T-cell (primary cell): ENCODE measurements around the gene TRAPPC3. TPM values are rescaled to one million over a fixed set of nuclear protein-coding genes. Genes with fewer than 3 reads are reported as not detected.
A peak's percentile ranks its signal among the peaks of the same experiment; 100 is the strongest.

Experiments used
- ATAC-seq, 4 experiments: fragments of 200-7000 bp in 3 of 4; fragments of 150-1000 bp in 1 of 4; cut with Tn5 transposase; replicated peaks in 1 of 4; 1 replicate in 3 of 4; 2 replicates in 1 of 4; pipeline ENCODE4 v1.10.0; 2021; ENCODE audit warnings: moderate library complexity in 3 of 4, mild to moderate bottlenecking in 2 of 4, moderate number of reproducible peaks in 1 of 4
- CTCF ChIA-PET, 2 donors: fragments of 300-600 bp; sonication (Branson Sonifier 250); formaldehyde crosslinking; loops; one replicate each; lab custom pipeline; 2022; ENCODE audit warnings: antibody characterized with exemption in 2 of 2; lab: Charles Lee
- POLR2A ChIA-PET, 2 donors: fragments of 300-600 bp; sonication (Branson Sonifier 250); formaldehyde crosslinking; loops; one replicate each; lab custom pipeline; 2022; ENCODE audit warnings: antibody characterized with exemption in 2 of 2; lab: Charles Lee
- DNase-seq, 35 experiments: peaks; one replicate each; pipeline versions ENCODE4 v3.0.0 to v3.0.0-alpha.2; 2013 to 2023
- H3K27ac ChIP-seq: one replicate; pipeline ENCODE4 v1.5.1; 2013; ENCODE audit warnings: low read length
- H3K27me3 ChIP-seq, 2 experiments: replicated peaks in 1 of 2; 1 replicate in 1 of 2; 2 replicates in 1 of 2; pipeline versions ENCODE4 v1.6.1 to v1.7.0; 2013; ENCODE audit warnings: low read length in 1 of 2, mixed read lengths in 1 of 2; ENCODE audit not compliant: control insufficient read depth in 2 of 2, insufficient read depth in 2 of 2; ENCODE audit errors: extremely low read depth in 1 of 2
- H3K36me3 ChIP-seq, 2 donors: 1 replicate in 1 of 2; 2 replicates in 1 of 2; pipeline versions ENCODE4 v1.6.1 to v1.7.0; 2013; ENCODE audit warnings: low read length in 1 of 2; ENCODE audit not compliant: control insufficient read depth in 2 of 2, insufficient read depth in 1 of 2; ENCODE audit errors: extremely low read depth in 1 of 2
- H3K4me1 ChIP-seq, 2 experiments: 1 replicate in 1 of 2; 2 replicates in 1 of 2; pipeline versions ENCODE4 v1.6.1 to v1.7.0; 2013; ENCODE audit warnings: low read length in 2 of 2, mixed read lengths in 1 of 2; ENCODE audit not compliant: insufficient read depth in 2 of 2, control insufficient read depth in 1 of 2; ENCODE audit errors: extremely low read depth in 1 of 2
- H3K4me3 ChIP-seq, 2 donors: 1 replicate in 1 of 2; 2 replicates in 1 of 2; pipeline versions ENCODE4 v1.5.1 to v1.7.0; 2013; ENCODE audit warnings: mild to moderate bottlenecking in 2 of 2, low read length in 1 of 2, moderate library complexity in 1 of 2; ENCODE audit not compliant: control insufficient read depth in 1 of 2; ENCODE audit errors: extremely low read depth in 1 of 2
- H3K9me3 ChIP-seq: 2 replicates; pipeline ENCODE4 v1.7.0; 2013
- H3K27ac Mint-ChIP-seq, 2 donors: one replicate each; pipeline ENCODE4 v1.8.0; 2020 to 2021; ENCODE audit warnings: mild to moderate bottlenecking in 2 of 2, mixed read lengths in 2 of 2
- H3K27me3 Mint-ChIP-seq, 2 donors: one replicate each; pipeline ENCODE4 v1.8.0; 2021 to 2022; ENCODE audit warnings: mixed read lengths in 2 of 2
- H3K36me3 Mint-ChIP-seq: one replicate; pipeline ENCODE4 v1.8.0; 2021; ENCODE audit warnings: mixed read lengths
- H3K4me1 Mint-ChIP-seq, 3 donors: one replicate each; pipeline ENCODE4 v1.8.0; 2020 to 2022; ENCODE audit warnings: mixed read lengths in 3 of 3, mild to moderate bottlenecking in 1 of 3
- H3K4me3 Mint-ChIP-seq, 3 donors: one replicate each; pipeline ENCODE4 v1.8.0; 2020 to 2022; ENCODE audit warnings: mild to moderate bottlenecking in 3 of 3, mixed read lengths in 3 of 3, moderate library complexity in 3 of 3
- H3K9me3 Mint-ChIP-seq, 3 donors: one replicate each; pipeline ENCODE4 v1.8.0; 2020 to 2022; ENCODE audit warnings: mixed read lengths in 3 of 3
- WGBS: methylation state at CpG from one replicate; pipeline ENCODE4 v1.1.5; 2013; ENCODE audit warnings: missing lambda C conversion rate; ENCODE audit not compliant: insufficient coverage; 5-methylcytosine and 5-hydroxymethylcytosine counted together
- total RNA-seq, 35 experiments: library from RNA in 6 of 35; stranded (reverse) in 6 of 35; fragments of 120-200 nt in 1 of 35; gene quantifications; one replicate each; pipeline versions ENCODE4 v1.2.1 to v1.2.4 and lab custom pipeline; 2013 to 2026

TRAPPC3 gene
- total RNA-seq, 5 donors from 2014 or later (not counting 1 experiment from before 2014, with no cell fraction given) = 42.3 to 48.2 (median 44.6) TPM

GRCh38 chr1:36182734-36183133 lies 33.4 kb upstream of the TRAPPC3 start:
- Histone ChIP-seq H3K9me3 (no peaks in the 10 kb centered on the region), H3K36me3 (peaks cover 0 to 38% of the 10 kb centered on the region in 2 donors), H3K27ac (no peak overlapping the region), H3K27me3 (no peaks in the 10 kb centered on the region), H3K4me3 (no peak overlapping the region), H3K4me1 (peaks cover 0 to 3% of the 10 kb centered on the region in 2 experiments)
- Mint-ChIP-seq H3K36me3 (peaks cover 19% of the 10 kb centered on the region), H3K9me3 (no peaks in the 10 kb centered on the region), H3K27ac (peak overlapping the region; percentile 48 to 53), H3K4me1 (peaks cover under 1 to 4% (median under 1%) of the 10 kb centered on the region in 3 donors), H3K27me3 (no peaks in the 10 kb centered on the region), H3K4me3 (no peak overlapping the region)
- ChIA-PET CTCF (interaction anchor here in 1 of 2 donors (0.6 to 1.3 kb wide), 2 partner anchors 91 to 103 kb away, joined by 3 to 5 read pairs; no protein-coding TSS in a partner anchor), POLR2A (interaction anchor here (0.6 kb wide), 2 partner anchors 11 to 94 kb away, joined by 3 to 5 read pairs; no protein-coding TSS in a partner anchor)
- DNase-seq = no peak
- ATAC-seq = peak in 3 of 4 experiments; percentile 21 to 43 (median 30)
- WGBS = no CpG with 5 or more reads among the region's 2 CpGs

GRCh38 chr1:36179220-36179600 lies 29.9 kb upstream of the TRAPPC3 start:
- ATAC-seq (no peak), DNase-seq (no peak)
- no peaks in the 10 kb centered on the region for H3K27me3 ChIP-seq
- ChIA-PET POLR2A (no interaction called here), CTCF (no interaction called here)
- H3K27ac ChIP-seq = no peak overlapping the region
- Mint-ChIP-seq H3K9me3 (no peaks in the 10 kb centered on the region), H3K27me3 (no peaks in the 10 kb centered on the region), H3K4me1 (peaks cover 0 to 5% (median 2%) of the 10 kb centered on the region in 3 donors), H3K27ac (no peak overlapping the region), H3K4me3 (no peak overlapping the region), H3K36me3 (peaks cover 37% of the 10 kb centered on the region)
- no peak overlapping the region for H3K4me3 ChIP-seq
- H3K36me3 ChIP-seq = peaks cover 19 to 70% of the 10 kb centered on the region in 2 donors
- no peaks in the 10 kb centered on the region for H3K9me3 ChIP-seq
- peaks cover 0 to 10% of the 10 kb centered on the region in 2 experiments for H3K4me1 ChIP-seq
- WGBS = 98% methylated on average over 19 of the region's 19 CpGs

- H3K4me1 ChIP-seq = peaks cover 0 to 10% of the 10 kb centered on the region in 2 experiments
- peaks cover 4 to 9% (median 4%) of the 10 kb centered on the region in 3 donors for H3K4me1 Mint-ChIP-seq
- ChIA-PET CTCF (no interaction called here), POLR2A (no interaction called here)
- H3K27me3 ChIP-seq = no peaks in the 10 kb centered on the region
- WGBS = 96% methylated on average over 61 of the region's 62 CpGs
- H3K9me3 Mint-ChIP-seq = no peaks in the 10 kb centered on the region
- no peak for DNase-seq
- H3K36me3 ChIP-seq = peaks cover 19 to 76% of the 10 kb centered on the region in 2 donors
- H3K36me3 Mint-ChIP-seq = peaks cover 43% of the 10 kb centered on the region
- H3K27me3 Mint-ChIP-seq = no peaks in the 10 kb centered on the region
- H3K9me3 ChIP-seq = no peaks in the 10 kb centered on the region
- H3K27ac ChIP-seq = no peak overlapping the region
- ATAC-seq = no peak
- no peak overlapping the region for H3K27ac Mint-ChIP-seq
- no peak overlapping the region for H3K4me3 Mint-ChIP-seq
- no peak overlapping the region for H3K4me3 ChIP-seq
Measured at GRCh38 chr1:36178471-36179219, 29.4 kb upstream of the TRAPPC3 start.

GRCh38 chr1:36177589-36178431 lies 28.5 kb upstream of the TRAPPC3 start:
- 97% methylated on average over 20 of the region's 33 CpGs for WGBS
- H3K27ac Mint-ChIP-seq = no peak overlapping the region
- DNase-seq (no peak), ATAC-seq (no peak)
- Histone ChIP-seq H3K9me3 (no peaks in the 10 kb centered on the region), H3K36me3 (peaks cover 26 to 84% of the 10 kb centered on the region in 2 donors), H3K4me3 (no peak overlapping the region), H3K4me1 (peaks cover 0 to 16% of the 10 kb centered on the region in 2 experiments), H3K27ac (no peak overlapping the region), H3K27me3 (no peaks in the 10 kb centered on the region)
- peaks cover 49% of the 10 kb centered on the region for H3K36me3 Mint-ChIP-seq
- H3K4me3 Mint-ChIP-seq = no peak overlapping the region
- ChIA-PET CTCF (no interaction called here), POLR2A (interaction anchor here in 1 of 2 donors (0.7 kb wide), 2 partner anchors 15 to 73 kb away, joined by 3 to 6 read pairs; no protein-coding TSS in a partner anchor)
- H3K4me1 Mint-ChIP-seq = peaks cover 6 to 10% (median 9%) of the 10 kb centered on the region in 3 donors
- no peaks in the 10 kb centered on the region for H3K27me3 Mint-ChIP-seq
- no peaks in the 10 kb centered on the region for H3K9me3 Mint-ChIP-seq

- Histone ChIP-seq H3K4me3 (no peak overlapping the region), H3K27ac (no peak overlapping the region), H3K36me3 (peaks cover 33 to 93% of the 10 kb centered on the region in 2 donors), H3K4me1 (peaks cover 0 to 16% of the 10 kb centered on the region in 2 experiments), H3K27me3 (no peaks in the 10 kb centered on the region), H3K9me3 (no peaks in the 10 kb centered on the region)
- H3K4me3 Mint-ChIP-seq = no peak overlapping the region
- DNase-seq (no peak), ATAC-seq (no peak)
- POLR2A ChIA-PET = no interaction called here
- H3K9me3 Mint-ChIP-seq = no peaks in the 10 kb centered on the region
- peaks cover 6 to 13% (median 12%) of the 10 kb centered on the region in 3 donors for H3K4me1 Mint-ChIP-seq
- peaks cover 59% of the 10 kb centered on the region for H3K36me3 Mint-ChIP-seq
- CTCF ChIA-PET = no interaction called here
- 97% methylated on average over 45 of the region's 76 CpGs for whole genome bisulfite sequencing
- no peaks in the 10 kb centered on the region for H3K27me3 Mint-ChIP-seq
- no peak overlapping the region for H3K27ac Mint-ChIP-seq
Measured at GRCh38 chr1:36176106-36176949, 27.0 kb upstream of the TRAPPC3 start.
